Activated T-cell treated with anti-CD3 and anti-CD28 coated beads, Interleukin-2, amount 50 U/mL, for 72 hours (primary cell): Measurements from ENCODE around the gene SCAANT1. TPM values are rescaled to one million over a fixed set of nuclear protein-coding genes. Genes with fewer than 3 reads are reported as not detected.

ENCODE experiments used
- ATAC-seq, 2 donors: fragments of 150-1000 bp; cut with Tn5 transposase; replicated peaks in 1 of 2; 2 replicates each; pipeline ENCODE4 v1.10.0; 2021; ENCODE audit warnings: moderate library complexity in 2 of 2, mild to moderate bottlenecking in 1 of 2
- DNase-seq, 2 donors: peaks; one replicate each; pipeline ENCODE4 v3.0.0; 2021 to 2022; ENCODE audit warnings: mixed read lengths in 1 of 2
- H3K27ac Mint-ChIP-seq: one replicate; pipeline ENCODE4 v1.8.0; 2022; ENCODE audit warnings: mild to moderate bottlenecking, moderate library complexity, mixed read lengths
- H3K27me3 Mint-ChIP-seq: one replicate; pipeline ENCODE4 v1.8.0; 2022; ENCODE audit warnings: low read depth, mixed read lengths
- H3K36me3 Mint-ChIP-seq, 2 donors: one replicate each; pipeline ENCODE4 v1.8.0; 2022; ENCODE audit warnings: mixed read lengths in 2 of 2, mild to moderate bottlenecking in 1 of 2; ENCODE audit not compliant: insufficient read depth in 2 of 2
- H3K4me1 Mint-ChIP-seq: one replicate; pipeline ENCODE4 v1.8.0; 2022; ENCODE audit warnings: low read depth, mixed read lengths
- H3K4me3 Mint-ChIP-seq, 2 donors: one replicate each; pipeline ENCODE4 v1.8.0; 2022; ENCODE audit warnings: mild to moderate bottlenecking in 2 of 2, mixed read lengths in 2 of 2, moderate library complexity in 2 of 2
- H3K9me3 Mint-ChIP-seq, 2 donors: one replicate each; pipeline ENCODE4 v1.8.0; 2022; ENCODE audit warnings: mixed read lengths in 2 of 2
- total RNA-seq, 2 donors: library from RNA; stranded (reverse); gene quantifications; one replicate each; pipeline ENCODE4 v1.2.3, GENCODE V29; 2022

The SCAANT1 gene
- total RNA-seq, 2 donors from 2014 or later = not detected

- H3K27ac Mint-ChIP-seq = peak overlapping the region; percentile 61
- no peak overlapping the region for H3K4me3 Mint-ChIP-seq
- no peaks in the 10 kb centered on the region for H3K27me3 Mint-ChIP-seq
- peaks cover 3 to 4% of the 10 kb centered on the region in 2 donors for H3K36me3 Mint-ChIP-seq
- no peak for ATAC-seq
- no peaks in the 10 kb centered on the region for H3K9me3 Mint-ChIP-seq
- no peak for DNase-seq
- H3K4me1 Mint-ChIP-seq = peaks cover 16% of the 10 kb centered on the region
Observed at GRCh38 chr3:63908776-63909175, 3.4 kb downstream of the SCAANT1 start.

GRCh38 chr3:63908081-63908736 lies 4.0 kb downstream of the SCAANT1 start:
- no peaks in the 10 kb centered on the region for H3K27me3 Mint-ChIP-seq
- H3K4me1 Mint-ChIP-seq = peaks cover 16% of the 10 kb centered on the region
- ATAC-seq = no peak
- peaks cover 3 to 4% of the 10 kb centered on the region in 2 donors for H3K36me3 Mint-ChIP-seq
- DNase-seq = no peak
- no peaks in the 10 kb centered on the region for H3K9me3 Mint-ChIP-seq
- H3K27ac Mint-ChIP-seq = peak overlapping the region; percentile 61
- no peak overlapping the region for H3K4me3 Mint-ChIP-seq

GRCh38 chr3:63905731-63906620 lies 6.2 kb downstream of the SCAANT1 start:
- DNase-seq (no peak), ATAC-seq (no peak)
- Mint-ChIP-seq H3K9me3 (no peaks in the 10 kb centered on the region), H3K4me3 (no peak overlapping the region), H3K4me1 (peaks cover 17% of the 10 kb centered on the region), H3K27ac (no peak overlapping the region), H3K36me3 (peaks cover 7 to 8% of the 10 kb centered on the region in 2 donors), H3K27me3 (no peaks in the 10 kb centered on the region)

GRCh38 chr3:63900459-63900858 lies 11.7 kb downstream of the SCAANT1 start:
- Mint-ChIP-seq H3K4me1 (peaks cover 29% of the 10 kb centered on the region), H3K36me3 (peaks cover 10 to 17% of the 10 kb centered on the region in 2 donors), H3K4me3 (no peak overlapping the region), H3K27ac (peak overlapping the region; percentile 25), H3K27me3 (no peaks in the 10 kb centered on the region), H3K9me3 (no peaks in the 10 kb centered on the region)
- DNase-seq (no peak), ATAC-seq (no peak)

GRCh38 chr3:63900010-63900409 lies 12.2 kb downstream of the SCAANT1 start:
- Mint-ChIP-seq H3K36me3 (peaks cover 10 to 17% of the 10 kb centered on the region in 2 donors), H3K27me3 (no peaks in the 10 kb centered on the region), H3K27ac (peak overlapping the region; percentile 25)

GRCh38 chr3:63896332-63897030 lies 15.7 kb downstream of the SCAANT1 start:
- DNase-seq (no peak), ATAC-seq (no peak)
- peaks cover 9 to 13% of the 10 kb centered on the region in 2 donors for H3K36me3 Mint-ChIP-seq
- H3K4me3 Mint-ChIP-seq = peak overlapping the region in 1 of 2 donors; percentile 10
- H3K4me1 Mint-ChIP-seq = peaks cover 37% of the 10 kb centered on the region
- H3K9me3 Mint-ChIP-seq = no peaks in the 10 kb centered on the region
- H3K27ac Mint-ChIP-seq = peak overlapping the region; percentile 67
- H3K27me3 Mint-ChIP-seq = no peaks in the 10 kb centered on the region

More at GRCh38 chr3:63900010-63900409, 12.2 kb downstream of the SCAANT1 start:
- DNase-seq (no peak), ATAC-seq (peak; percentile 40 to 43)
- Mint-ChIP-seq H3K9me3 (no peaks in the 10 kb centered on the region), H3K4me1 (peaks cover 34% of the 10 kb centered on the region), H3K4me3 (peak overlapping the region; percentile 10 to 12)

GRCh38 chr3:63895422-63896189 lies 16.6 kb downstream of the SCAANT1 start:
- H3K9me3 Mint-ChIP-seq = no peaks in the 10 kb centered on the region
- peak; percentile 56 to 88 for ATAC-seq
- peak overlapping the region; percentile 94 for H3K27ac Mint-ChIP-seq
- peaks cover 7 to 8% of the 10 kb centered on the region in 2 donors for H3K36me3 Mint-ChIP-seq
- peak overlapping the region; percentile 8 to 72 for H3K4me3 Mint-ChIP-seq
- H3K4me1 Mint-ChIP-seq = peaks cover 35% of the 10 kb centered on the region
- H3K27me3 Mint-ChIP-seq = no peaks in the 10 kb centered on the region
- no peak for DNase-seq

GRCh38 chr3:63892773-63893352 lies 19.3 kb downstream of the SCAANT1 start:
- peaks cover 23% of the 10 kb centered on the region for H3K4me1 Mint-ChIP-seq
- no peak for DNase-seq
- peaks cover 0 to 3% of the 10 kb centered on the region in 2 donors for H3K36me3 Mint-ChIP-seq
- no peaks in the 10 kb centered on the region for H3K9me3 Mint-ChIP-seq
- no peaks in the 10 kb centered on the region for H3K27me3 Mint-ChIP-seq
- H3K4me3 Mint-ChIP-seq = no peak overlapping the region
- no peak for ATAC-seq
- no peak overlapping the region for H3K27ac Mint-ChIP-seq

- Mint-ChIP-seq H3K4me1 (peaks cover 22% of the 10 kb centered on the region), H3K9me3 (no peaks in the 10 kb centered on the region), H3K4me3 (no peak overlapping the region), H3K27ac (no peak overlapping the region), H3K36me3 (peaks cover 0 to 3% of the 10 kb centered on the region in 2 donors), H3K27me3 (no peaks in the 10 kb centered on the region)
- DNase-seq = no peak
- ATAC-seq = no peak
Observed at GRCh38 chr3:63891518-63891917, 20.7 kb downstream of the SCAANT1 start.

GRCh38 chr3:63886858-63887257 lies 25.3 kb downstream of the SCAANT1 start:
- no peak for DNase-seq
- ATAC-seq = no peak
- Mint-ChIP-seq H3K27ac (no peak overlapping the region), H3K4me3 (no peak overlapping the region), H3K9me3 (no peaks in the 10 kb centered on the region), H3K4me1 (peaks cover 12% of the 10 kb centered on the region), H3K27me3 (no peaks in the 10 kb centered on the region), H3K36me3 (no peaks in the 10 kb centered on the region)

- Mint-ChIP-seq H3K36me3 (no peaks in the 10 kb centered on the region), H3K9me3 (no peaks in the 10 kb centered on the region), H3K4me3 (no peak overlapping the region), H3K27me3 (no peaks in the 10 kb centered on the region), H3K4me1 (peaks cover 33% of the 10 kb centered on the region), H3K27ac (no peak overlapping the region)
- DNase-seq (no peak), ATAC-seq (no peak)
Observed at GRCh38 chr3:63880653-63881052, 31.5 kb downstream of the SCAANT1 start.

GRCh38 chr3:63878394-63879060 lies 33.7 kb downstream of the SCAANT1 start:
- Mint-ChIP-seq H3K4me3 (no peak overlapping the region), H3K9me3 (no peaks in the 10 kb centered on the region), H3K4me1 (peaks cover 45% of the 10 kb centered on the region), H3K36me3 (no peaks in the 10 kb centered on the region), H3K27ac (no peak overlapping the region), H3K27me3 (no peaks in the 10 kb centered on the region)
- ATAC-seq = no peak
- no peak for DNase-seq
